Vagina (tissue), 1 donor: ENCODE data around the gene SNTN. TPM values are rescaled to one million over a fixed set of nuclear protein-coding genes. Genes with fewer than 3 reads are reported as not detected.

Experiments
- total RNA-seq: library from RNA; depleted of rRNA; stranded (reverse); fragments of >200 nt; gene quantifications from one replicate; pipeline ENCODE4 v1.2.3, GENCODE V29; 2016

SNTN gene
- total RNA-seq, 1 donor from 2014 or later: not detected

Other genes with a start within 250 kb of the SNTN start
- gene C3orf49, start 166.6 kb downstream of the SNTN start, total RNA-seq: not detected
- gene THOC7, start 211.1 kb downstream of the SNTN start, total RNA-seq: 54.8 TPM
- gene ATXN7, start 211.2 kb downstream of the SNTN start, total RNA-seq: 43.2 TPM